GM18508 (cell line): ENCODE measurements around the gene DSC1.
"Not testable (repeated sequence)": the region's sequence is repeated elsewhere in the genome, so short reads cannot be mapped to it uniquely, and the experiment has no call there.

Experiments
- ATAC-seq: cut with Tn5 transposase; IDR thresholded peaks from one replicate; pipeline ENCODE4 v1.9.1; 2021; ENCODE audit warnings: moderate number of reproducible peaks; ENCODE audit not compliant: insufficient read depth, unreplicated experiment

DSC1 gene

DNA sequence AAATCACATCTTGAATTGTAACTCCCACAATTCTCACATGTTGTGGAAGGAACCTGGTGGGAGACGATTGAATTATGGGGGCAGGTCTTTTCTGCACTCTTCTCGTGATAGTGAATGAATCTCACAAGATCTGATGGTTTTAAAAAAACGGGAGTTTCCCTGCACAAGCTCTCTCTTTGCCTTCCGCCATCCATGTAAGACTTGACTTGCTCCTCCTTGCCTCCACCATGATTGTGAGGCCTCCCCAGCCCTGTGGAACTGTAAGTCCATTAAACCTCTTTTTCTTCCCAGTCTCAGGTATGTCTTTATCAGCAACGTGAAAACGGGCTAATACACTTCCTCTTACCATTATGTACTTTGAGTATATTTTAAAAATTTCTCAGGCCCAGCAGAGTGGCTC lies 14.7 kb upstream of the DSC1 start:
- not testable (repeated sequence) for ATAC-seq

DNA sequence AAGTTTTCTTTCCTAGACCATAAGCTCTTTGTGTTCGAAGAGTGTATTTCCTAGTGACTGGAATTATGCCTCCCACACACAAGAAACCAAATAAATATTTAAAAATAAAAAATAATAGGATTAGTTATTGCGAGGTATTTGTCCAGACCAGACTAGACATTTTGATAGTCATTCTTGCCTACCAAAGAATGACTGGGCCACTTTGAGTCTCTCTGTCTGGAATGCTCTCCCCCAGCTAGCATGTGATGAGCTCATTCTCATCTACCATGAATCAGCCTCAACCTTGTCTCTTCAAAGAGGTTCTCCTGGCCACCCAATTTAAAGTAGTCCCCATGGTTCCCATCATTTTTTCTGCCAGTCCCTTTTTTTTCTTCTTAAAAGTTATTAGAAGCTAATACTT lies 13.9 kb upstream of the DSC1 start:
- no peak for ATAC-seq

DNA sequence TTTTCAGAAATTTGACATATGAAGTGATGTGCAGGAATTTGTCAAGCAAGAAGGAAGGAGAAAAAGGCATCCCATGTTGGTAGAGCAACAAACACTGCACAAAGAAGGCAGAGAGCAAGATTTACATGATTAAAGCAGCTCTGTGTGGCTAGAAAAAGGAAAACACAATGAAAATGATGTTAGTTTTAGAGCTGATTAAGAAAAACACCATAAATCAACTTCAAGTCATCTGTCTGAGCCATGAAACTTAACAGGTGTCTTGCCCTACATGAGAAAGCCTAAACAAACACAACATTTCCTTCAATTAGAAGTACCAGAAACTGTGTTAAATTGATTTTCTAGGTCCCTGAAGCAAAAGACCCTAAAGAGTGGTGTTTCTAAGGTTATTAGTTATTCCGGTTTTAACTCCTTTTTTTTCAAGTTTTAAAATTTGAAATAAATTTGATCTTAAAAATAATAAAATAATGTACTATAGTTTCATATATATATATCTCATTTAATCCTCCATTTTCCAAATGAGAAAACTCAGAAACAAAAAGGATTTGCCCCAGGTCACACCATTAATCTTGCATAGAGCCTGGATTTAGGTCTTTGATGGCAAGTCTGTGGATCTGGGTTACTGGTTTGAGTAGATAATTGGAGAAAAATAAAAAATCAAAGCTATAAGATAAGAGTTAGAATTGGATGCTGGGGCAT lies 8.6 kb upstream of the DSC1 start:
- ATAC-seq, result no peak

DNA sequence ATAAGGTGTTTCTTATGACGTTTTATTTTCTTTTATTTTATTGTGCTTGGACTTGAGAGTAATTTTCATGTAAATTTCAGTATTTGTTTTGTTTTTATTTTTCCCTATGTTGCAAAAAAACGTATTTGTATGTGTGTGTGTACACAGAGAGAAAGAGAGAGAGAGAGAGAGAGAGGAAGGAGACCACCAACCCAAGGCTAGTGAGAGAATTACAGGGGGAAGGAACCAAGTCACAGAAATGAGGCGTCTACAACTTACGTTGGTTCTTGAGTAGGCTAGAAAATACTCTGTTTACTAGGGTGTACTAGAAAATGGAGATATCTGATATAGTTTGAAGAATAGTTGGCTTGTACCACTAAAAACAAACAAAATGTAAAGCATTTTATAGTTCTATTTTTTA lies 7.7 kb upstream of the DSC1 start:
- no peak for ATAC-seq

- ATAC-seq, result no peak
Observed at GRCh38 chr18:31162419-31162793, 250 bp downstream of the DSC1 start.

- no peak for ATAC-seq
Observed at GRCh38 chr18:31161757-31162418, 768 bp downstream of the DSC1 start.

- ATAC-seq, result no peak
Observed at GRCh38 chr18:31156821-31157763, 5.6 kb downstream of the DSC1 start.

GRCh38 chr18:31155498-31155897 lies 7.2 kb downstream of the DSC1 start:
- ATAC-seq, result no peak

DNA sequence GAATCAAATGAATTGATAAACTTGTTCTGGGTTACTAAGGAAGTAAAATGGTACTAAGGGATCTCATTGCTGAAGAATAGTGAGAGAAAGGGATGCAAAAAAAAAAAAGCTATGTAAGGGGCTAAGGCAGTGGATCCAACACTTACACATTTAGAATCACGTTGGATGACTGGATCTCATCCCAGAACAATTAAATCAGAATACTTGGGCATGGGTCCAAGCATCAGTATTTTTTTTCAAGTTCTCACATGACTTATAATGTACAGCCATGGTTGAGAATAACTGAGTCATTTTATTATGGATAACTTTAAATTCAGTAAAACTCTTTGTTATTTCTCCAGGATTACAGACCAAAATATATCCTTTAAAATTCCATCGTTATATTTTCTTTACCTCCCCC lies 8.5 kb downstream of the DSC1 start:
- no peak for ATAC-seq

DNA sequence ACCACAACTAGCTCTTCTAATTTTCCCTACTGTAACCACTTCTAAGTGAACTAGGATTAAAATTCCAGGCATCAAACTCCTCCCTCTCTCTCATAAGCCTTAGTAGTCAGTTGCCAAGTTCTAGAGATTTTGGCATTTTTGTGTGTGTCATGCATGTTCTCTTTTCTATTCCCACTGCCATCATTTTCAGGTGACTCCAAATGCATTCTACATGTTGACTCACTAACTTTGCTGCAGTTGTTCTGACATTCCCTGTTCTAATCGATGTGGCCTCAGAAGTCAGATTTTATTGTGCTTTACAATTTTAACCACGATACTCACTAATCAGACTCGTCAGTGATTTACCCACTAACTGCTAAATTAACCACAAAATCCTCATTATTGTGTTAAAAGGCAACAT lies 13.3 kb downstream of the DSC1 start:
- no peak for ATAC-seq

DNA sequence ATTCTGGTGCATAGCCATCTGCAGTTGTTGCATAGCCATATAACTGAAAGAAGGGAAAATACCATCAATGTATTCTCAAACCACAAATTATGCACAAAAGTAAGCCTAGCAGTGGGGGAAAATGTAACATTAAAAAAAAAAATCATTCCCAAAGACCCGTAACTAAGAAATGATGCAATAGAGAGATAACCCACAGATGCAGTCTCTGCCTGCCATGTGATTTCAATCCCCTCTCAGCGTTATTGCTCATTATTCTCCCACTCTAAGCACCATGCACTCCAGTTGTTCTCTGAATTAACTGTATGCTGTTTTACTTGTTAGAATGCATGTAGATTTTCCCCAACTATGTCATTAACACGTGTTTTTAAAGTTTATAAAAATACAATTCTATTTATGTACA lies 14.1 kb downstream of the DSC1 start:
- no peak for ATAC-seq

DNA sequence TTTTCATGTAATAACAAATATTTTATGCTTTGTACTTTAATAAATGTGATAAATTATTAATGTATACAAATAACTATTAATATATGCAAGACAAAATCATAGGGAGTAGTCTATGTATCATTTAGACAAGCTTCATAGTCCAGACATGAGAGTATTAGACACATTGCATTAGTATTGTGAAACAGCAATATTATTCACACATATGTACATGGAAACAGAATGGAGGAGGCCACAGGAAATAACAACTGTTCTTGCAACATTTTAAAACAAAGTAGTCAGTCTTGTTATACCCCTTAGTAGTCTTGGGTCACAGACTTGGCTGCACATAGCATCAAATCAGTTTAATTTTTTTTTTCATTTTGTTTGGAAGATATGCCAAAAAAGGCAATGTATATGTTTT lies 15.8 kb downstream of the DSC1 start:
- ATAC-seq, result no peak

- ATAC-seq, result no peak
Observed at GRCh38 chr18:31143025-31143424, 19.6 kb downstream of the DSC1 start.

DNA sequence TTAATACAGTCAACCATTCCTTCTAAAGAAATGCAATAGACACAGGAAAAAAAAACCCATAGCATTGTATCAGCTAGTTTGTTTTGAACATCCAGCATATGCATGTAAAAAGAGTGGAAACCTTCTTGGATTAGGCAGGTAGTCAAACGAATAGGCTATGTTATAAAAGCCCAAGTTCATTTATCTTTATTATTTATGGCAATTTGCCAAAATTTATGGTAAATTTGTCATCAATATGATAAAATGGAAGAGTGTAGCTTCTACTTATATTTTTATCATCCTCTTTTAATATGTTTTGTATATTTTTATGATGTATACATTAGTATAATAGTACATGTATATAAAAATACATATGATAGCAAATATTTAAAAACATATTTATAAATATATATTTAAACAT lies 23.9 kb downstream of the DSC1 start:
- ATAC-seq, result no peak

GRCh38 chr18:31134988-31135529 lies 27.6 kb downstream of the DSC1 start:
- ATAC-seq, result no peak

GRCh38 chr18:31129398-31130115 lies 33.1 kb downstream of the DSC1 start:
- ATAC-seq, result no peak

GRCh38 chr18:31125878-31126277 lies 36.8 kb downstream of the DSC1 start:
- ATAC-seq, result no peak

GRCh38 chr18:31123125-31123524 lies 39.5 kb downstream of the DSC1 start:
- not testable (repeated sequence) for ATAC-seq

DNA sequence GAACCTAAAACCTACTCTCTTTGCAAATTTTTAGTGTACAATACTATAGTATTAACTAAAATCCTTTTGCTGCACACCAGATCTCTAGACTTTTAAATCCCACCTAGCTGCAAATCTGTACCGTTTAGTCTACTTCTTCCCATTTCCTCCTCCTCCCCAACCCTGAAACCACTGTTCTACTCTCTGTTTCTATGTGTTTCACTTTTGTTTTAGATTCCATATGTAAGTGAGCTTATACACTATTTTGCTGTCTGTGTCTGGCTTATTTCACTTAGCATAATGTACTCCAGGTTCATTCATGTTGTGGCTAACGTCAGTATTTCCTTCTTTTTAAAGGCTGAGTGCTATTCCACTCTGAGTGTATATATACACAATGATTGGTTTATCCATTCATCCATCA lies 42.1 kb downstream of the DSC1 start:
- no peak for ATAC-seq

DNA sequence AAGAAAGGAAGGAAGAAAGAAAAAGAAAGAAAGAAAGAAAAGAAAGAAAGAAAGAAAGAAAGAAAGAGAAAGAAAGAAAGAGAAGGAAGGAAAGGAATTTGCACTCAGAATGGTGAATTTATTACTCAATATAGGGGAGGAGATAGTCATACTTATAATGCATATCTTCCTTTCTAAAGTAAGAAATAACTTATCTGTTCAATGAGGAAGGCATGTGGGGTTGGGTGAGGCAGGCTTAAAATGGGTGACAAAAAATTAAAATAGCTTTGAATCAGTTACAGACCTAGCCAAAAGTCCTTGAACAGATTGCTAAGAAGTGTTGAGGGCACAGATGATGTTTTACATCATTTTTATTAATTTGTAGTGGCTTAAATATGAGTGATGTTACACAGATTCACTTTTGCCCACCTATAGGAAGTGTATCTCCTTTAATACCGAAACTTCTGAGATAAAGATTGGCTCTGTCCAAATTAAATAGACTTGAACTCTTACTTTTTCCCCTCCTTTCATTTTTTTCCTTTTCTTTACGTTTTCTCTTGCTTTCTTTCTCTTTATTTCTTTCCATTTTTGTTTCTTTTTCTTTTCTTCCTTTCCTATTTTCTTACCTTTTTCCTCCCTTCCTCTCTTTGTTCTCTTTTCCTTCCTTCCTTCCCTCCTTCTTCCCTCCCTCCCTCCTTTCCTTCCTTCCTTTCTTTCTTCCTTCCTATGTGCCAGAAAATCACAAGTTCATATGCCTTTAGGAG lies 45.6 kb downstream of the DSC1 start:
- ATAC-seq, result no peak
